PC-9 (cell line): ENCODE data around the gene INSYN1. TPM values are rescaled to one million over a fixed set of nuclear protein-coding genes. Genes with fewer than 3 reads are reported as not detected.

Experiments used
- BruUV-seq: library from RNA; stranded (reverse); fragments of 400-500 nt; replicated peaks from 2 replicates; lab custom pipeline; 2021; lab: Mats Ljungman, UMichigan
- CTCF ChIA-PET: fragments of 300-600 bp; sonication (Branson Sonifier 250); formaldehyde crosslinking; loops from one replicate; lab custom pipeline; 2022; ENCODE audit warnings: antibody characterized with exemption; lab: Charles Lee
- POLR2A ChIA-PET: fragments of 300-600 bp; sonication (Branson Sonifier 250); formaldehyde crosslinking; loops from one replicate; lab custom pipeline; 2022; ENCODE audit warnings: antibody characterized with exemption; ENCODE audit not compliant: unreplicated experiment; lab: Charles Lee
- DNase-seq, 2 experiments: peaks; one replicate each; pipeline versions ENCODE4 v3.0.0 to v3.0.0-alpha.2; 2015 to 2022; ENCODE audit warnings: mixed read lengths in 1 of 2
- H2AFZ ChIP-seq: fragments of 200-600 bp; sonication (generic); 2 replicates; pipeline ENCODE4 v1.8.1; 2017; ENCODE audit warnings: antibody characterized with exemption
- H3F3A ChIP-seq: fragments of 200-600 bp; sonication (generic); 2 replicates; pipeline ENCODE4 v1.8.1; 2017; ENCODE audit warnings: antibody characterized with exemption, mild to moderate bottlenecking, low read depth; ENCODE audit not compliant: insufficient read depth
- H3K27ac ChIP-seq: fragments of 200-600 bp; sonication (generic); 2 replicates; pipeline ENCODE4 v1.6.1; 2016; ENCODE audit warnings: mixed run types
- H3K27me3 ChIP-seq: fragments of 200-600 bp; sonication (generic); 2 replicates; pipeline ENCODE4 v1.6.1; 2016; ENCODE audit warnings: low read depth, mixed run types; ENCODE audit not compliant: insufficient read depth
- H3K36me3 ChIP-seq: fragments of 200-600 bp; sonication (generic); 2 replicates; pipeline ENCODE4 v1.6.1; 2016; ENCODE audit warnings: low read depth, mixed run types
- H3K4me1 ChIP-seq: fragments of 200-600 bp; sonication (generic); replicated peaks from 2 replicates; pipeline ENCODE4 v1.6.1; 2016; ENCODE audit warnings: mixed run types; ENCODE audit not compliant: insufficient read depth
- H3K4me2 ChIP-seq: fragments of 200-600 bp; sonication (generic); 2 replicates; pipeline ENCODE4 v1.6.1; 2017; ENCODE audit warnings: mixed run types
- H3K4me3 ChIP-seq: fragments of 200-600 bp; sonication (generic); 2 replicates; pipeline ENCODE4 v1.6.1; 2016; ENCODE audit warnings: mixed run types
- H3K79me2 ChIP-seq: fragments of 200-600 bp; sonication (generic); 2 replicates; pipeline ENCODE4 v1.6.1; 2017; ENCODE audit warnings: low read depth, mixed run types
- H3K9me2 ChIP-seq: fragments of 200-600 bp; sonication (generic); 2 replicates; pipeline ENCODE4 v1.8.1; 2017; ENCODE audit warnings: mild to moderate bottlenecking; ENCODE audit not compliant: insufficient read depth
- H3K9me3 ChIP-seq: fragments of 200-600 bp; sonication (generic); 2 replicates; pipeline ENCODE4 v1.8.1; 2016; ENCODE audit warnings: low read depth; ENCODE audit not compliant: insufficient read depth
- H4K20me1 ChIP-seq: fragments of 200-600 bp; sonication (generic); 2 replicates; pipeline ENCODE4 v1.8.1; 2017; ENCODE audit not compliant: insufficient read depth
- EZH2 ChIP-seq: fragments of 200-600 bp; sonication (generic); IDR thresholded peaks from 2 replicates; pipeline ENCODE4 v1.8.0; 2017; ENCODE audit warnings: antibody characterized with exemption, low read depth
- intact Hi-C: fragments of 100-400 bp; cut with micrococcal nuclease; formaldehyde crosslinking; loops from one replicate; pipeline ENCODE4 v1.10.0; 2022; ENCODE audit not compliant: unreplicated experiment
- total RNA-seq: library from RNA; stranded (reverse); gene quantifications from 2 replicates; pipeline ENCODE4 v1.2.3, GENCODE V29; 2021
- TF ChIP-seq, protein P1 (sequence below): fragments of 200-600 bp; sonication (generic); conservative IDR thresholded peaks from 2 replicates; pipeline ENCODE4 v1.6.1; 2017; ENCODE audit warnings: mixed run types, antibody characterized with exemption, mild to moderate bottlenecking, moderate library complexity

The INSYN1 gene
- total RNA-seq, 1 experiment from 2014 or later, result not detected

DNA sequence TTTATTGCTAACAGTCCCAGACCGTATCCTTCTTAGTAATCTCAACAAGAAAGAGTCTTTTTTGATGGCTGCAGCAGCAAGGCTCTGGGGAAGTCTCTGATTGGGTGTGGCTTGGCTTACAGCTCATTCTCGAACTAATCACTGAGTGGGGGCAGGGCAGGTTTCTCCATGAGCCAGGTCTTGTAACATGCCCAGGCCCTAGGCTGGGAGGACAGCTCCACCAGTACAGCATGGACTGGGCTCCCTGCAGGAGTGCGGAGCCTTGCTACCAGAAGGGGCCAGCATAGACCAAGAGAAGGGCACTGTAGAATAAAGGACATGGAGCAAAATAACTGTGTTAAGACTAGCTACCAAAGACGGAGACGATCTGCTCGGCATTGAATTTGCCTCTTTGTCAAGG, 61.8 kb downstream of the INSYN1 start:
- no peak for DNase-seq
- CTCF ChIA-PET, result interaction anchor here (0.8 to 1.0 kb wide), 2 partner anchors 8 to 55 kb away, joined by 3 read pairs; no protein-coding TSS in a partner anchor
- peaks cover 47% of the 10 kb centered on the region for H3K79me2 ChIP-seq
- H3K27ac ChIP-seq, result no peak overlapping the region
- H3K27me3 ChIP-seq, result no peaks in the 10 kb centered on the region
- no TSS peak for BruUV-seq
- H3K4me1 ChIP-seq, result peaks cover 24% of the 10 kb centered on the region
- TF ChIP-seq, protein P1, sequence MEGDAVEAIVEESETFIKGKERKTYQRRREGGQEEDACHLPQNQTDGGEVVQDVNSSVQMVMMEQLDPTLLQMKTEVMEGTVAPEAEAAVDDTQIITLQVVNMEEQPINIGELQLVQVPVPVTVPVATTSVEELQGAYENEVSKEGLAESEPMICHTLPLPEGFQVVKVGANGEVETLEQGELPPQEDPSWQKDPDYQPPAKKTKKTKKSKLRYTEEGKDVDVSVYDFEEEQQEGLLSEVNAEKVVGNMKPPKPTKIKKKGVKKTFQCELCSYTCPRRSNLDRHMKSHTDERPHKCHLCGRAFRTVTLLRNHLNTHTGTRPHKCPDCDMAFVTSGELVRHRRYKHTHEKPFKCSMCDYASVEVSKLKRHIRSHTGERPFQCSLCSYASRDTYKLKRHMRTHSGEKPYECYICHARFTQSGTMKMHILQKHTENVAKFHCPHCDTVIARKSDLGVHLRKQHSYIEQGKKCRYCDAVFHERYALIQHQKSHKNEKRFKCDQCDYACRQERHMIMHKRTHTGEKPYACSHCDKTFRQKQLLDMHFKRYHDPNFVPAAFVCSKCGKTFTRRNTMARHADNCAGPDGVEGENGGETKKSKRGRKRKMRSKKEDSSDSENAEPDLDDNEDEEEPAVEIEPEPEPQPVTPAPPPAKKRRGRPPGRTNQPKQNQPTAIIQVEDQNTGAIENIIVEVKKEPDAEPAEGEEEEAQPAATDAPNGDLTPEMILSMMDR, result no peak
- TF ChIP-seq EZH2, result no peak
- H3F3A ChIP-seq, result no peaks in the 10 kb centered on the region; the same call in 1 of the 2 replicates
- no peaks in the 10 kb centered on the region for H3K36me3 ChIP-seq
- H2AFZ ChIP-seq, result no peak overlapping the region
- intact Hi-C loops, result no loop called here
- POLR2A ChIA-PET, result no interaction called here
- no peaks in the 10 kb centered on the region for H3K9me2 ChIP-seq
- H3K4me2 ChIP-seq, result no peak overlapping the region
- no peak overlapping the region for H3K4me3 ChIP-seq
- H4K20me1 ChIP-seq, result peaks cover 45% of the 10 kb centered on the region
- H3K9me3 ChIP-seq, result no peaks in the 10 kb centered on the region

DNA sequence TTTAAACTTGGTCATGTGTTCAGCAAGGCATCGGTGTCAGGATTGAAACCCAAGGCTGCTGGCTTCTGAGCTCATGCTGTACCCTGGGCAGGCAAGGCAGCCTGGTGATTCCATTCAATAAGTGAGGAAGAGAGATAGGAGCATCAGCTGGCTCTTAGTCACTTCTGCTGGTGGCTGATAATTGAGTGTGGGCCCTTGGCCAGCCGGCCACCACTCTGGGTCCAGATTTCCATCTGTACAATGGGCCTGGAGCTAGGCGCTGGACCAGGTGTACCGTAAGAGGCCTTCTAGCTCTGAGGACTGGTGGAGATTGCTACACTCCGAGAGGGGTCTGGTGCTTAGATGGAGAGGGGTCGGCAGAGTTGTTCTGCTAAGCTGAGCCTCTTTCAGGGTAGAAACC, 64.7 kb downstream of the INSYN1 start:
- H3K4me2 ChIP-seq, result 0 out of 2 replicates have a peak overlapping the region, but pooled peaks have one; percentile 36
- H3K27me3 ChIP-seq, result no peaks in the 10 kb centered on the region
- BruUV-seq, result no TSS peak
- peaks cover 39% of the 10 kb centered on the region for H3K4me1 ChIP-seq
- no peak overlapping the region for H3K4me3 ChIP-seq
- intact Hi-C loops, result no loop called here
- H3K9me2 ChIP-seq, result no peaks in the 10 kb centered on the region
- no peak for DNase-seq
- no peaks in the 10 kb centered on the region for H3K36me3 ChIP-seq
- peaks cover 5% of the 10 kb centered on the region; the same call in 1 of the 2 replicates for H3F3A ChIP-seq
- peaks cover 23% of the 10 kb centered on the region for H4K20me1 ChIP-seq
- H3K79me2 ChIP-seq, result peaks cover 64% of the 10 kb centered on the region
- CTCF ChIA-PET, result interaction anchor here (0.6 kb wide), 1 partner anchor 20 kb away, joined by 3 read pairs; no protein-coding TSS in a partner anchor
- TF ChIP-seq EZH2, result no peak
- TF ChIP-seq, protein P1, result no peak
- POLR2A ChIA-PET, result no interaction called here
- no peak overlapping the region for H3K27ac ChIP-seq
- no peak overlapping the region for H2AFZ ChIP-seq
- H3K9me3 ChIP-seq, result no peaks in the 10 kb centered on the region

DNA sequence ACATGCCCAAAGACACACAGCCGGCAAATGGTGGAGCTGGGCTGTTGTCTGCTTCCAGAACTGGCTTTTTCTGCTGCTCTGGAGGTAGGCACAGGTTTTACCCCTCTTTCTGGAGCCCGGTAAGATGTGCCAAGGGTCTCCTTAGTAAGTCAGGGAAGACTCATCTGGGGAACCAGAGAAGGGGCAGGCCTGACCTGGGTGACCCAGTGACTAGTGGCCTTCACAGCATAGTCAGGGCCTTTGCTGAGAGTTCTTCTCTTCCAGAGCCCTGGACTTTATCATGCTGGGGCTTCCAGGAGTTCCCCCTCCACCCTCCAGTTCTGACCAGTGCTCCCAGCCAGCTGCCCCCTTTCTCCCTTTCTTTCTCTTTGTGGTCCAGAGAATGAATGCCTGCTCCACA, 65.8 kb downstream of the INSYN1 start:
- H3F3A ChIP-seq, result peaks cover 16% of the 10 kb centered on the region; the same call in 1 of the 2 replicates
- peaks cover 18% of the 10 kb centered on the region for H4K20me1 ChIP-seq
- no peak overlapping the region for H3K4me3 ChIP-seq
- no peak for DNase-seq
- H3K27me3 ChIP-seq, result no peaks in the 10 kb centered on the region
- intact Hi-C loops, result no loop called here
- H3K4me1 ChIP-seq, result peaks cover 43% of the 10 kb centered on the region
- ChIA-PET CTCF (interaction anchor here (1.2 kb wide), 1 partner anchor 53 kb away, joined by 3 read pairs; no protein-coding TSS in a partner anchor), POLR2A (interaction anchor here (0.8 kb wide), 1 partner anchor 15 kb away, joined by 8 read pairs; no protein-coding TSS in a partner anchor)
- H3K27ac ChIP-seq, result no peak overlapping the region
- H3K4me2 ChIP-seq, result 0 out of 2 replicates have a peak overlapping the region, but pooled peaks have one; percentile 88
- no peak overlapping the region for H2AFZ ChIP-seq
- no peaks in the 10 kb centered on the region for H3K36me3 ChIP-seq
- H3K79me2 ChIP-seq, result peaks cover 64% of the 10 kb centered on the region
- TF ChIP-seq, protein P1, result no peak
- TF ChIP-seq EZH2, result no peak
- no TSS peak for BruUV-seq
- no peaks in the 10 kb centered on the region for H3K9me3 ChIP-seq
- H3K9me2 ChIP-seq, result no peaks in the 10 kb centered on the region
